BJ (cell line): ENCODE measurements around the gene CAMK4. TPM values are rescaled to one million over a fixed set of nuclear protein-coding genes. Genes with fewer than 3 reads are reported as not detected.

Experiments
- CTCF ChIA-PET: fragments of 350-600 bp; formaldehyde crosslinking; extraction: SDS; loops from one replicate; lab custom pipeline; 2021; ENCODE audit warnings: antibody characterized with exemption, inconsistent platforms; lab: Yijun Ruan, JAX
- POLR2A ChIA-PET: fragments of 300-600 bp; sonication (Branson Sonifier 250); formaldehyde crosslinking; extraction: SDS; loops from one replicate; lab custom pipeline; 2021; ENCODE audit warnings: antibody characterized with exemption; lab: Charles Lee
- DNase-seq: peaks from one replicate; pipeline ENCODE4 v3.0.0-alpha.2; 2011; ENCODE audit warnings: low read depth
- H3K27me3 ChIP-seq: 2 replicates; pipeline ENCODE4 v1.6.0; 2011; ENCODE audit warnings: low read length; ENCODE audit not compliant: control insufficient read depth, insufficient read depth
- H3K36me3 ChIP-seq: 2 replicates; pipeline ENCODE4 v1.5.1; 2011; ENCODE audit warnings: low read length; ENCODE audit not compliant: control insufficient read depth, insufficient read depth
- H3K4me3 ChIP-seq: 2 replicates; pipeline ENCODE4 v1.5.1; 2011; ENCODE audit warnings: low read depth, mild to moderate bottlenecking, control low read depth, low read length
- polyA plus RNA-seq: library from polyadenylated mRNA; depleted of rRNA; stranded (reverse); fragments of >200 nt; gene quantifications from 2 replicates; pipeline ENCODE4 v1.2.3, GENCODE V29; 2011
- TF ChIP-seq, protein P1 (sequence below): IDR thresholded peaks from 2 replicates; pipeline ENCODE4 v1.5.1; 2011; ENCODE audit warnings: low read depth, mild to moderate bottlenecking, control low read depth, inconsistent platforms, low read length, moderate library complexity; ENCODE audit not compliant: insufficient read depth

The CAMK4 gene
- polyA plus RNA-seq, 1 experiment = 0.78 TPM

DNA sequence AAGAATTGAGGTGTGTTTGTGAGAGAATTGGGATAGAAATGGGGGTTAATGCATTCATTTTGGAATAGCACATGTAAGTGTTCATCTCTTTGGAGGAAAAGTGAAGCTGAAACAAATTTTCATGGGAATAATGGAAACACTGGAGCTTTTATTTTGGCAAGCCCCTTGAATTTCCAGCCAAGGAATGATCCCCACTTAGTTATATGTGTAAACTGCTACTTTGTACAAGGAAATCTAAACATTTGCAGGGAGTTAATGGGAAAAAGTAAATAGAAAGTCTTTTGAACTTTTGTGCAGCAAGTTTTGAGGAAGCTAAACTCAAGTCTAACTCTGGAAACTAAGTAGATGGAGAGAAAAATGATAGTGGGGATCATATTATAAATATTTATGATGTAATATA, 44.1 kb downstream of the CAMK4 start:
- Histone ChIP-seq H3K36me3 (no peaks in the 10 kb centered on the region), H3K27me3 (no peaks in the 10 kb centered on the region), H3K4me3 (no peak overlapping the region)
- ChIA-PET POLR2A (no interaction called here), CTCF (no interaction called here)
- TF ChIP-seq, protein P1, sequence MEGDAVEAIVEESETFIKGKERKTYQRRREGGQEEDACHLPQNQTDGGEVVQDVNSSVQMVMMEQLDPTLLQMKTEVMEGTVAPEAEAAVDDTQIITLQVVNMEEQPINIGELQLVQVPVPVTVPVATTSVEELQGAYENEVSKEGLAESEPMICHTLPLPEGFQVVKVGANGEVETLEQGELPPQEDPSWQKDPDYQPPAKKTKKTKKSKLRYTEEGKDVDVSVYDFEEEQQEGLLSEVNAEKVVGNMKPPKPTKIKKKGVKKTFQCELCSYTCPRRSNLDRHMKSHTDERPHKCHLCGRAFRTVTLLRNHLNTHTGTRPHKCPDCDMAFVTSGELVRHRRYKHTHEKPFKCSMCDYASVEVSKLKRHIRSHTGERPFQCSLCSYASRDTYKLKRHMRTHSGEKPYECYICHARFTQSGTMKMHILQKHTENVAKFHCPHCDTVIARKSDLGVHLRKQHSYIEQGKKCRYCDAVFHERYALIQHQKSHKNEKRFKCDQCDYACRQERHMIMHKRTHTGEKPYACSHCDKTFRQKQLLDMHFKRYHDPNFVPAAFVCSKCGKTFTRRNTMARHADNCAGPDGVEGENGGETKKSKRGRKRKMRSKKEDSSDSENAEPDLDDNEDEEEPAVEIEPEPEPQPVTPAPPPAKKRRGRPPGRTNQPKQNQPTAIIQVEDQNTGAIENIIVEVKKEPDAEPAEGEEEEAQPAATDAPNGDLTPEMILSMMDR = no peak
- DNase-seq = no peak

DNA sequence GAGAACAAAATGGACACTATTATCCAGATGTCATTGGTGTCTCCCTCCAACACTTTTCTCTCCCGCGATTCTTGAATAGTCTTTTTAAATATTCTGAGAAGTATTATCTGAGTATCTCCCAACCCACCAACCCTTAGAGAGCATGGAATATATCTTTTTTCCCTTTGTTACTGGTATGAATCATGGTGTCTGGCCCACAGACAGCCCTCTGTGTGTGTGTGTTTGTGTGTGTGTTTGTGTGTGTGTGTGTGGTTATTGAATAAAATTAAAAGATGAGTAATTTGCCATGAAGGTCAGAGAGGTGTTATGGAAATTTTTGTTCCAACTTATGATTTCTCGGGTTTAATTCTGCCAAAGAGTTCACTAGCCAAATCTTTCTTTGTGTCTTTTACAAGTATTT, 47.7 kb downstream of the CAMK4 start:
- CTCF ChIA-PET = no interaction called here
- no peak overlapping the region for H3K4me3 ChIP-seq
- no peaks in the 10 kb centered on the region for H3K36me3 ChIP-seq
- H3K27me3 ChIP-seq = no peaks in the 10 kb centered on the region
- DNase-seq = no peak
- TF ChIP-seq, protein P1 = no peak
- POLR2A ChIA-PET = no interaction called here

DNA sequence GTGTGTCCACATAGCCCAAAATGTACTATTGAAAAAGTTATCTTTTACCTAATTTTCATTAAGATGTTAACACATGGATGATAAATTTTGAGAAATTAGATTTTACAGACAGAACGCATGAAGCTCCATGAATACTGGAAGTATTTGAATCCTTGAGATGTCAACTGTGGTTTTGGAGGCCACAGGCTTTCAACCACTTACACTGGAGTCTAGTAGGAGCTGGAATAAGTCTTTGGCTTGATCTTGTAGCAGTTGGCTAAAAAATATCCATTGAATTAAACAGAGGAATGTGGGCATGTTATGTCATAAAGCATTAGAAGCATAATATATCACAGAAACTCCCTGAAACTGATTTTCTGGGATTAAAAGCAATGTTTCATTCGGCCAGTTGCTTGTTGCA, 52.9 kb downstream of the CAMK4 start:
- Histone ChIP-seq H3K27me3 (no peaks in the 10 kb centered on the region), H3K36me3 (no peaks in the 10 kb centered on the region), H3K4me3 (no peak overlapping the region)
- ChIA-PET POLR2A (no interaction called here), CTCF (interaction anchor here (0.6 to 1.7 kb wide), 2 partner anchors 35 to 1620 kb away, joined by 3 read pairs; no protein-coding TSS in a partner anchor)
- no peak for DNase-seq
- TF ChIP-seq, protein P1 = no peak

DNA sequence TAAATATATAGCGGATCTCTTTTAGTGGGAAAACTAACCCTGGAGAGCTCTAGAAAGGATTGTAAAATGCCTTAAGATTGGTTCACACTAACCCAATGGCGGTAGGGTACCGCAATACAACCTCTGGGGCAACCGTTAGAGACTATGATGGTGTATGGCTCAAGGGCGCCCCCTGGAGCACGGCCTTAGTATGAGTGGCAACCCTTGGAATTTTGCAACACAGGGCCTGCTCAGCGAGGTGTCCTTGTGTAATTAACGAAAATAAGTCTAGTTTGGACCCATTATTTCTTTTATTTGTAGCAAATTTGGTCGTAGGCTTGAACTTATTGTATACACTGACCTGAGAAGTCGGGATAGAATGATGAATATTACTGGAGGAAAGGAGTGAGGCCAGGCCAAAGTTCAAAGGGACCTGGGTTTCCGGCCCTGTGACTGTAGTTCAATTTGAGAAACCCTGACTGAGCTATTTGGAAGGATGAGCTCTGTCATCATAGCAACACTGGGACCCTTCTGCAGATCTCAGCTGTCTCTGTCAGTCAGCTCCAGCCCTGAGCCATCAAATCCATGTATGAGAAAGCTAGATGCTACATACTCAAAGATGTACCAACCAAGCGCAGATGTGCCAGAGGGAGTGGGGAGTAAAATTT, 54.8 kb downstream of the CAMK4 start:
- DNase-seq = no peak
- H3K27me3 ChIP-seq = no peaks in the 10 kb centered on the region
- POLR2A ChIA-PET = no interaction called here
- no peak overlapping the region for H3K4me3 ChIP-seq
- CTCF ChIA-PET = interaction anchor here (0.6 to 1.7 kb wide), 5 partner anchors 25 to 54 kb away, joined by 3 to 4 read pairs (median 3); no protein-coding TSS in a partner anchor
- no peaks in the 10 kb centered on the region for H3K36me3 ChIP-seq
- TF ChIP-seq, protein P1 = peak; percentile 61

DNA sequence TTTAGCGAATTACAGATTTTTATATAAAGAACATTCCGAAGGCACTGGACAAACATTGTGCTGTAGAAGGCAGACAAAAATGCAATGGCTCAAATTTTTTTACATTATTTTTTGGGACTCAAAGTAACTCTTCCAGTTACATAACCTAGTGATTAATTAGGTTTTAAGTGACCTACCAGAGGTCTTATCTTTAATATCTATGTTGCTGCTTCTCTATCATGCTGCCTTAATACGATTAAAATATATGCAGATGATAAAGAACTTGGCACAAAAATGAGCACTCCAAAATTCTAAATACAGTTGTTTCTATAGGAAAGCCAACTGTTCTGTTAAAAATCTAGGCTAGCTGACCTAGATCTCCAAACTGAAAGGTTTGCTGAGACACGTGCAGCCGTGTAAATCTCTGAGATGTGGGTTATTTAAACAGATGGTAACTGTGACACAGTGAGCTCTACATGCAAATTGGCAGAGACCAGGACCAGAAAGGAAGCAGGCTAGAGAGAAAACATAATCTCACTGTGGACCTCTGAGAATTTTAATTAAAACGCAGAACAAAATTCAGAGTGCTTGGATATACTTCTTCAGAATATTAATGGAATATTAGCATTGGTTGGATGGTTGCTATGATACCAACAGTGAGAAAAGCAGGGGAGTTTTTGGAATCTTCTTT, 56.2 kb downstream of the CAMK4 start:
- POLR2A ChIA-PET = no interaction called here
- no peaks in the 10 kb centered on the region for H3K27me3 ChIP-seq
- DNase-seq = no peak
- CTCF ChIA-PET = no interaction called here
- TF ChIP-seq, protein P1 = no peak
- no peak overlapping the region for H3K4me3 ChIP-seq
- H3K36me3 ChIP-seq = no peaks in the 10 kb centered on the region
